ENCODE measurements around the gene SMAD9. TPM values are rescaled to one million over a fixed set of nuclear protein-coding genes. Genes with fewer than 3 reads are reported as not detected.

SMAD9 gene
- total RNA-seq, 1 experiment from 2014 or later: 0.87 TPM

GRCh38 chr13:36795463-36795862, 124.6 kb downstream of the SMAD9 start:
- no peak overlapping the region for H3K4me3 ChIP-seq (ENCODE audit: low read length)
- H3K36me3 ChIP-seq (ENCODE audit: low read depth, low read length): no peaks in the 10 kb centered on the region
- H3K4me2 ChIP-seq (ENCODE audit: low read length): no peak overlapping the region
- H3F3A ChIP-seq (ENCODE audit: low read length, unreplicated experiment): no peaks in the 10 kb centered on the region
- H3K27ac ChIP-seq (ENCODE audit: low read length): no peak overlapping the region
- ChIA-PET POLR2A (ENCODE audit: unreplicated experiment) (no interaction called here), CTCF (no interaction called here)
- no peaks in the 10 kb centered on the region for H3K4me1 ChIP-seq (ENCODE audit: insufficient read depth, low read length)
- H2AFZ ChIP-seq (ENCODE audit: low read length): no peak overlapping the region
- H3K9me2 ChIP-seq (replicated peaks; ENCODE audit: low read length): no peaks in the 10 kb centered on the region
- no peaks in the 10 kb centered on the region for H3K9me3 ChIP-seq (ENCODE audit: low read length)
- H3K9ac ChIP-seq (ENCODE audit: low read length): no peak overlapping the region
- TF ChIP-seq CTCF (conservative IDR thresholded peaks at IDR 0.05; ENCODE audit: low read depth, low read length) (no peak), EZH2phosphoT487 (IDR thresholded peaks at IDR 0.05; ENCODE audit: borderline replicate concordance, low read length) (no peak), EZH2 (IDR thresholded peaks at IDR 0.05; ENCODE audit: low read length, unreplicated experiment) (no peak)
- no peaks in the 10 kb centered on the region for H3K27me3 ChIP-seq (ENCODE audit: low read length)
- BruUV-seq (replicated peaks): no TSS peak
- intact Hi-C loops (cut with micrococcal nuclease): no loop called here
- no peaks in the 10 kb centered on the region for H3K79me2 ChIP-seq (ENCODE audit: low read length)
- no peak for ATAC-seq
- H4K20me1 ChIP-seq (ENCODE audit: low read length): no peaks in the 10 kb centered on the region
- DNase-seq: no peak

Other genes starting within 250 kb of the SMAD9 start
- not detected in 2 replicates for gene SERTM1, start 246.2 kb downstream of the SMAD9 start, total RNA-seq (2014; rRNA removed)
- 1.2 and 2.8 TPM in 2 replicates for gene RFXAP, start 101.0 kb downstream of the SMAD9 start, total RNA-seq (2014; rRNA removed)
- 17.9 and 19.7 TPM in 2 replicates for gene ALG5, start 79.1 kb upstream of the SMAD9 start, total RNA-seq (2014; rRNA removed)
- gene EXOSC8, start 80.5 kb upstream of the SMAD9 start, total RNA-seq (2014; rRNA removed): 29.9 and 43.6 TPM in 2 replicates
- gene SUPT20H, start 139.4 kb upstream of the SMAD9 start, total RNA-seq (2014; rRNA removed): 16.8 and 18.1 TPM in 2 replicates
- not detected in 2 replicates for gene CSNK1A1L, start 185.4 kb upstream of the SMAD9 start, total RNA-seq (2014; rRNA removed)